ENCODE results near the gene DDX54. TPM values are rescaled to one million over a fixed set of nuclear protein-coding genes. Genes with fewer than 3 reads are reported as not detected.

The DDX54 gene
- total RNA-seq, 1 experiment from 2014 or later: 151 TPM

- Mint-ChIP-seq H3K27me3 (ENCODE audit: low read depth) (no peaks in the 10 kb centered on the region), H3K4me1 (peaks cover 28% of the 10 kb centered on the region), H3K9me3 (no peaks in the 10 kb centered on the region), H3K27ac (peak overlapping the region; percentile 84), H3K36me3 (peaks cover 34% of the 10 kb centered on the region), H3K4me3 (no peak overlapping the region)
- peak; percentile 38 for DNase-seq (ENCODE audit: low spot score)
- ChIA-PET CTCF (interaction anchor here (0.7 to 2.6 kb wide), 23 partner anchors 8 to 299 kb away, joined by 3 to 45 read pairs (median 5); partner anchors contain the start of genes CFAP73 and RASAL1), POLR2A (interaction anchor here (0.9 to 1.0 kb wide), 5 partner anchors 9 to 75 kb away, joined by 3 to 7 read pairs (median 3); no protein-coding TSS in a partner anchor)
- ATAC-seq: peak; percentile 5; the same call in 1 of the 2 replicates
- TF ChIP-seq JAZF1 (CRISPR knock-in tag; IDR thresholded peaks at IDR 0.05): no peak
- no peak for TF ChIP-seq ZNF512 (CRISPR knock-in tag; IDR thresholded peaks at IDR 0.05; ENCODE audit: borderline replicate concordance)
- no peak for TF ChIP-seq CREB1 (CRISPR knock-in tag; IDR thresholded peaks at IDR 0.05)
- TF ChIP-seq ZNF425 (CRISPR knock-in tag; conservative IDR thresholded peaks at IDR 0.05): no peak
- TF ChIP-seq ZNF263 (CRISPR knock-in tag; IDR thresholded peaks at IDR 0.05; ENCODE audit: low read depth): no peak
- TF ChIP-seq AFF4 (CRISPR knock-in tag; IDR thresholded peaks at IDR 0.05; ENCODE audit: borderline replicate concordance): no peak
- no peak for TF ChIP-seq E2F1 (CRISPR knock-in tag; IDR thresholded peaks at IDR 0.05)
- no peak for TF ChIP-seq NR3C1 (CRISPR knock-in tag; conservative IDR thresholded peaks at IDR 0.05; ENCODE audit: low read depth)
- TF ChIP-seq EMX1 (CRISPR knock-in tag; IDR thresholded peaks at IDR 0.05): no peak
- TF ChIP-seq NFE2L1 (CRISPR knock-in tag; IDR thresholded peaks at IDR 0.05): no peak
- no peak for TF ChIP-seq ZNF121 (CRISPR knock-in tag; IDR thresholded peaks at IDR 0.05)
- no peak for TF ChIP-seq PRDM15 (CRISPR knock-in tag; IDR thresholded peaks at IDR 0.05)
- no peak for TF ChIP-seq MAX (CRISPR knock-in tag; IDR thresholded peaks at IDR 0.05)
Measured at GRCh38 chr12:113162102-113163029, 22.9 kb downstream of the DDX54 start.

All from WTC11 (cell line).